G401 (cell line): Measurements from ENCODE around the gene AADACL3. TPM values are rescaled to one million over a fixed set of nuclear protein-coding genes. Genes with fewer than 3 reads are reported as not detected.
A peak's percentile ranks its signal among the peaks of the same experiment; 100 is the strongest.
"Not testable (repeated sequence)": the region's sequence is repeated elsewhere in the genome, so short reads cannot be mapped to it uniquely, and the experiment has no call there.

Experiments
- DNase-seq: peaks from one replicate; pipeline ENCODE4 v3.0.0-alpha.2; 2015; ENCODE audit warnings: low spot score
- in situ Hi-C: cut with HindIII; loops from 2 replicates; pipeline ENCODE4 v1.10.0; 2016; ENCODE audit warnings: low sequenced_read_pairs, mixed read lengths
- total RNA-seq: library from RNA; depleted of rRNA; stranded (reverse); fragments of >200 nt; shearing (Covaris generic); gene quantifications from 2 replicates; pipeline ENCODE4 v1.2.3, GENCODE V29; 2014

The AADACL3 gene
- total RNA-seq, 1 experiment from 2014 or later, result not detected

DNA sequence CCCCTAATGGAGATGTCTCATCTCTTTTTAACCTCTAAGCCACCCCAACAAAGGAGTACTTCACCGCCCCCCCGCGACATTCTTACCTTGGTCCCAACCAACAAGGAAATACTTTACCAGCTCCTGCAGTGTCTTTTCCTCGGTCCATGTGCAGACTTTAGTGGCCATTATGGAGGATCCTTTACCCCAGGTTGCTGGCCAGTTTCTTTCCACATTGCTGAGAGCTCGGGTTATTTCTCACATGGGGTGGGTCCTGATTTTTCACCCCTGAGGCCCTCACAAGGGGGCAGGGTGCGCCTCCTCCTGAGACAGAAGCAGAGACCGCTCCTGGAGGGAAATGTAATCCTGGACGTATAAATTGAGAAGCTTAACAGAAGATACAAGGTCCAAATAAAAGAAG is 3.0 kb upstream of the AADACL3 start:
- no peak for DNase-seq
- in situ Hi-C loops, result no loop called here

DNA sequence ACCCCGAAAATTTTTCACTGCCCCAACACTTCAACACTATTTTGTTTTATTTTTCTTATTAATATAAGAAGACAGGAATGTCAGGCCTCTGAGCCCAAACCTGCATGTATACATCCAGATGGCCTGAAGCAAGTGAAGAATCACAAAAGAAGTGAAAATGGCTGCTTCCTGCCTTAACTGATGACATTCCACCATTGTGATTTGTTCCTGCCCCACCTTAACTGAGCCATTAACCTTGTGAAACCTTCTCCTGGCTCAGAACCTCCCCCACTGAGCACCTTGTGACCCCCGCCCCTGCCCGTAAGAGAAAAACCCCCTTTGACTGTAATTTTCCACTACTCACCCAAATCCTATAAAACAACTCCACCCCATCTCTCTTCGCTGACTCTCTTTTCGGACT is 2.3 kb upstream of the AADACL3 start:
- in situ Hi-C loops, DNase-seq: not testable (repeated sequence)

DNA sequence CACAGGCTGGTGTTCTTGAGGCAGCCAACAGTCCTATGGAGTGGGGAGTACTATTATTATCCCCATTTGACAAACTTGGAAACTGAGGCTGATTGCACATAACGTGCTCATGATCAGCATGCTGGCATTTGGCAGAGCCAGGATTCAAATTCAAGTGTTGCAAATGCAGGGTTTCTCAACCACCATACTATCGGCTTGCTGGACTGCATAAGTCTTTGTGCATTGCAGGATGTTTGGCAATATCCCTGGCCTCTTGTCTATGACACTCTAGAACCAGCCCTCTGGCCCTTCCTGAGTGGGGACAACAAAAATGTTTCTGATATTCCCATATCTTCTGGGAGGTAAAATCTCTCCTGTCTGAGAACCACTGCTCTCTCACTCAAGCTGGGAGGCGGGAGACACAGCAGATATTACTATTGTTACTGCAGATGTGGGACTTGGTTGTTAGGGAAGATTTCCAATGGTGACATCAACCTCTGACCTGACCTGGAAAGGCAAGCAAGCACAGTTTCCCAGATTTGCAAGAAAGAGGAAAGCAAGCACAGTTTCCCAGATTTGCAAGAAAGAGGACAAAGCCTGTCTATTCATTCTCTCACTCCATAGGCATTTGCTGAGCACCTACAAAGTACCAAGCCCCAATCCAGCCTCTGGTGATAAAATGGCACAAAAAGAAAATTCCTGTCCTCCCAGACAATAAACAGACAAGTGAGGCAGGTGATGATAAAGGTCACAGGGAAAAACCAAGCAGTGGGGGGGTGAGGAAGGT is 1.0 kb upstream of the AADACL3 start:
- no peak for DNase-seq
- in situ Hi-C loops, result no loop called here

DNA sequence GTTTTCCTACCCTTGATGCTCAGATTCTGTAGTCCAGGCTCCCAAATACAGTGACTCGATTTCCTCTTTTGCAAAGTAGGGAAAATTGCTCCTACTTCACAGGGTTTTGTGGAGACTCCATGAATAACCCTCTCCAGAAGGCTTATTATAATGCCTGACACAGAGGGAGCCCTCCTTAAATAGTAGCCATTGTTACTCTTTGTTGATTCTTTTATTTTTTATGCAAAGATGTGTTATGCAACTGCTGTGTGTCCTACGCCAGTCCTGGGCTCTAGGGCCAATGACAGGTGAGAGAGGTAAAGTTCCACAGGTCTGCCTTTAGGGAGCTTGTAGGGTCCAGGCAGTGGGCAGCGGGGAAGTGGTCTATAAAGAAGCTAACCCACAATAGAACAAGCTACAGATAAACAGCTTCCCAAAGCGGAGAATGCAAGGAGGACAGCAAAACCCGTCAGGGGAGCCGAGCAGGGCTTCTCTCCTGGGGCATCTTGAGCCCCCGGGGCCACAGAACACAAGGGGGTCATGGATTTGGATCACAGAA is 1.5 kb downstream of the AADACL3 start:
- DNase-seq, result no peak
- in situ Hi-C loops, result no loop called here

DNA sequence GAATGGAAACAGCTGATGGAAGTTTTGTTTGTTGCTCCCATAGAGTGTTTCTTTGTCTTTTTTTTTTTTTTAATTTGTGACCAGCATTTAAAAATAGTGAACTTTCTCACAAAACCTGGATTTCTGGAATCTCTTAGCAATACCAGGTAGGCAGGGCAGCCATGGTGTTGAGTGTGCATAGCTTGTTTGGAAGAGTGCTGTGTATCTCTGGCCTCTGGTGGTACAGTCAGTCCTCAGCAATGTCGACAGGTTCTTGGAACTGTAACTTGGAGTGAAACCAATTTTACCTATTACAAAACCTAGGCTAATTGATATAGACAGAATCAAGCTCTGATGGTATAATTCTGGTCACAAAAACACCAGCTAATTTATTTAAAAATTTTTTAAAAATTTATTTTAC is 6.7 kb downstream of the AADACL3 start:
- DNase-seq, result no peak
- in situ Hi-C loops, result no loop called here

DNA sequence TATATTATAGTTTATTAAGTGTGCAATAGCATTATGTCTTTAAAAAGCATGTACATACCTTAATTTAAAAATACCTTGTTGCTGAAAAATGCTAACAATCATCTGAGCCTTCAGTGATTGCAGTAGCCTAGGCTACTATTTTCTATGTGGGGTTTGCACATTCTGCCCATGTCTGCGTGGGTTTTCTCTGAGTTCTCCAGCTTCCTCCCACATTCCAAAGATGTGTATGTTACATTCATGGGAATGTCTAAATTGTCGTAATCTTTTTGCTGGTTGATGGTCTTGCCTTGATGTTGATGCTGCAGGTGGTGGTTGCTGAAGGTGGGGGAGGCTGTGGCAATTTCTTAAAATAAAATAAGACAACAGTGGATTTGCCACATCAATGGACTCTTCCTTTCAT is 12.5 kb downstream of the AADACL3 start:
- no peak for DNase-seq
- in situ Hi-C loops, result no loop called here

DNA sequence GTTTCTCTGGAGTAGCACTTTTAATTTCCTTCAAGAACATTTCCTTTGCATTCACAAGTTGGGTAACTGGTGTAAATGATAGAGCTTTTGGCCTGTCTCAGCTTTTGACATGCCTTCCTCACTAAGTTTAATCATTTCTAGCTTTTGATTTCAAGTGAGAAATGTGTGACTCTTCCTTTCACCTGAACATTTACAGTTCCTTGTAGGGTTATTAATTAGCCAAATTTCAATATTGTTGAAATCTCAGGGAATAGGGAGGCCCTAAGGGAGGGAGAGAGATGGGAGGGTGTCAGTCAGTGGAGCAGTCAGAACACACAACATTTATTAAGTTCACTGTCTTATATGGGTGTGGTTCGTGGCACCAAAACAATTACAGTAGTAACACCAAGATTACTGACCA is 14.2 kb downstream of the AADACL3 start:
- DNase-seq, result no peak
- in situ Hi-C loops, result no loop called here

DNA sequence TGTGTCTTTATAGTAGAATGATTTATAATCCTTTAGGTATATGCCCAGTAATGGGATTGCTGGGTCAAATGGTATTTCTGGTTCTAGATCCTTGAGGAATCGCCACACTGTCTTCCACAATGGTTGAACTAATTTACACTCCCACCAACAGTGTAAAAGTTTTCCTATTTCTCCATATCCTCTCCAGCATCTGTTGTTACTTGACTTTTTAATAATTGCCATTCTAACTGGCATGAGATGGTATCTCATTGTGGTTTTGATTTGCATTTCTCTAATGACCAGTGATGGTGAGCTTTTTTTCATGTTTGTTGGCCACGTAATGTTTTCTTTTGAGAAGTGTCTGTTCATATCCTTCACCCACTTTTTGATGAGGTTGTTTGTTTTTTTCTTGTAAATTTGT is 15.2 kb downstream of the AADACL3 start:
- DNase-seq, in situ Hi-C loops: not testable (repeated sequence)

DNA sequence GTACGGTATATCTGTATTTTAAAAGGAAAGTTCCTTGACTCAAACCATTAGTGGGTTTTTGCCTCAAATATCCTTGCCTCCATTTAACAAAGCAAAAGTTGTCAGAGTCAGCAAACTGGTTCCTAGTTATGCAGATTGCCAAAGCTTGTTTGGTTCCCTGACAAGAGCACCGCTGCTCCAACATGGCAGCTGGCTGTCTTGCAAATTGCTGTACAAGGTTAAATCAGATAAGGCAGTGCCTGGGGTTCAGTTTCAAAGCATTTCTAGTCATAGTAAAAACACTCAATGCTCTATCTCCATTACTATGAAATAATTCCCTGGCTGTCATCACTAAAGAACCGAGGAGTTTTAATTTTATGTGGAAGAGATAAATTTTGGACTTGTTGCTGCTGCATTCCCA is 18.7 kb downstream of the AADACL3 start:
- DNase-seq, result no peak
- in situ Hi-C loops, result no loop called here

DNA sequence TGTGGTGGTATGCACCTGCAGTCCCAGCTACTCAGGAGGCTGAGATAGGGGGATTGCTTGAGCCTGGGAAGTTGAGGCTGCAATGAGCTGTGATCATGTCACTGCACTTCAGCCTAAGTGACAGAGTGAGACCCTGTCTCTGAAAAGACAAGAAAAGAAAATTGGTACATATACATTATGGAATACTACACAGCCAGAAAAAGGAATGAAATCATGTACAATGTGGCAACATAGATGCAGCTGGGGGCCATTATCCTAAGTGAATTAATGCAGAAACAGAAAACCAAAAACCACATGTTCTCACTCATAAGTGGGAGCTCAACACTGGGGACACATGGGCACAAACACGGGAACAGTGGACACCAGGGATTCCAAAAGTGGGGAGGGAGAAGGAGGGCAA is 23.0 kb downstream of the AADACL3 start:
- in situ Hi-C loops, result no loop called here
- DNase-seq, result no peak

DNA sequence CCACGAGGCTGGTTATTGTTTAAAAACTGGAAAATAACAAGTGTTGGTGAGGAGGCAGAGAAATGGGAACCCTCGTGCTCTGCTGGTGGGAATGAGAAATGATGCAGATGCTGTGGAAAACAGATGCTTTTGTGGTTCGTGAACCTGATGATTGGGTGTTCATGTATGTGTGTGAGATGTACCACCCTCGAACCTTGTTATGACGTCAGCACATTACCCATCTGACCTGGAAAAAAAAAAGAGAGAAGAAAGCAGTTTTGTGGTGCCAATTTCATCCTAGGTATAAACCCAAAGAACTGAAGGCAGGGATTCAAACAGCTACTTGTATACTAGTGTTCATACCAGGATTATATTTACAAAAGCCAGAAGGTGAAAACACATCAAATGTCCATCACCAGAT is 23.7 kb downstream of the AADACL3 start:
- DNase-seq, result no peak
- in situ Hi-C loops, result no loop called here

DNA sequence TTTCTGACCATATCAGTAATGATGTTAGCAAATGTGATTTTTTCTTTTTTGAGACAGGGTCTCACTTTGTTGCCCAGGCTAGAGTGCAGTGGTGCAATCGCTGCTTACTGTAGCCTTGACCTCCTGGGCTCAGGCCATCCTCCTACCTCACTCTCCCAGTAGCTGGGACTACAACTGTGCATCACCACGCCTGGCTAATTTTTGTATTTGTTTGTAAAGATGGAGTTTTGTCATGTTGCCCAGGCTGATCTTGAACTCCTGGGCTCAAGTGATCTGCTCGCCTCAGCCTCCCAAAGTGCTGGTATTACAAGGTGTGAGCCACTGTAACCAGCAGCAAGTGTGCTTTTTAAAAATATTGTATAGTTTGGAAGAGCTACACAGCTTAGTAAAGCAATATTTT is 26.0 kb downstream of the AADACL3 start:
- in situ Hi-C loops, result no loop called here
- no peak for DNase-seq

DNA sequence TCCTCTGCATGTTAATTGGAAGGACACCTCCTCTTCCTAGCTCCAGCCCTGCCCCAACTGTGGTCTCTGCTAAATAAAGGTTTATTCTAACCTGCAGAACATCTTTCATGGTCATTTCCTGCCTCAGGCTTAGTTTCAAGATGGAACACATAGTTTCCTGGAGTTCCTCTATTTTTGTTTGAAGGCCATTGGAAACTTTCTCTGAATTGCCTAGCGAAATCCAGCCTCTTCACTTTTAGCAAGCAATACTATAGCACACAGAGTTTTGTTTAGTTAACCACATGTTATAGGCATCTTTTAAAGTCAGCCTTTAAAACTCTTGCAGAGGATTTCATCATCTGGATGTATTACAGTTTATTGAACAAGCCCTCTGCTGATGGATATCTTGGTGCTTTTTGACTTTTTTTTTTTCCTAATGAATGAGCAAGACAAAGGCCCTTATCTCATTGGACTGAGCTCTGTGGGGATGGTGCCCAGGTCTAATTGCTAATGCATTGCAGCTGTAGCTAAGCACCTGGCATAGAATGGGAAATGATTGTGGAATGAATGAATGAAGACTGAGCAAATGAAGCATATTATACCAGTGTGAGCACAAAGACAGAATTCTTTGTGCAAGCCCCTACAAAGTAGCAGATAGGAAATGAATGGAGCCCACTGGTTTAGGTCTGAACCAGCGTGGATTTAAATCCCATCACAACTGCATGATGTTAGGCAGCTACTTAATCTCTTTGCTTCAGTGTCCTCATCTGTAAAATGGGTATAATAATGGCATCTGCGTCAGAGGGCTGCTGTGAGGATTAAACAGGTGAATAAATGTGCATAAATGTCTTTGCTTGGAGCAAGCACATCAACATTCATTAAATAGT is 29.4 kb downstream of the AADACL3 start:
- DNase-seq, result peak; percentile 0
- in situ Hi-C loops, result no loop called here

DNA sequence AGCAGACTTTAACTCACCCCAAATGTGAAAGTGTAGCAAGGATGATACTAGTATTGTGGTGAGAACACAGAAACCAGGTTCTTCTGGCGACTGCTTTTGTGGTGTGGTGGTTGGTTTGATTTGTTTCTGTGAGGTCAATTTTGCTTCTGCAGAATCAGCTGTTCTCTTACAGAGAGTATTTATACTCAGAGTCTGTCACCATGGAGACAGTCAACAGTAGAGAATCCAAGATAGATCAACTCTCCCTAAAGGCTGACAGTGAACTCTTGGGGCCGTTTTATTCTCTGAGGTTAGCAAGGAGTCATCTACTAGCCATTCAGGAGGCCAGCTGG is 30.0 kb downstream of the AADACL3 start, which contains the start of gene CFAP107:
TSS of gene CFAP107 (plus strand) at position 209 of the 332 bp plus-strand sequence. CDS start 231 bp downstream, outside the sequence.
- DNase-seq, result no peak
- in situ Hi-C loops, result no loop called here

DNA sequence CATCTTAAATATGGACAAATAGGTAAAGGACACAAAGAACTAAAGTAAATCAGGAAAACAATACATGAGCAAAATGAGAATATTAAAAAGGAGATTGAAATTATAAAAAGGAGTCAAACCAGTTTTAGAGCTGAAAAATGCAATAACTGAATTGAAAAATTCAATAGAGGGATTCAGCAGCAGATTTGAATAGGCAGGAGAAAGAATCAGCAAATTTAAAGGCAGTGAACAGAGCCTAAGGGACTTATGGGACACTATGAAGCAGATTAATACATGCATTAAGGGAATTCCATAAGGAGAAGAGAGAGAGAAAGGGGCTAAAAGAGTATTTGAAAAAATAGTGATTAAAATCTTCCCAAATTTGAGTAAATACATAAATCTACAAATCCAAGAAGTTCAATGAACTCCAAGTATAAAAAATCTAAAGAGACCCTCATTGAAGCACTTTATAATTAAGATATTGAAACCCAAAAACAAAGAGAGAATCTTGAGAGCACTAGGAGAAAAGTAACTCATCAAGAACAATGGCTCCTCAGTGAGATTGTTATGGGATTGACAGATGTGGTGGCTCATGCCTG is 33.0 kb downstream of the AADACL3 start:
- DNase-seq, result no peak
- in situ Hi-C loops, result no loop called here

DNA sequence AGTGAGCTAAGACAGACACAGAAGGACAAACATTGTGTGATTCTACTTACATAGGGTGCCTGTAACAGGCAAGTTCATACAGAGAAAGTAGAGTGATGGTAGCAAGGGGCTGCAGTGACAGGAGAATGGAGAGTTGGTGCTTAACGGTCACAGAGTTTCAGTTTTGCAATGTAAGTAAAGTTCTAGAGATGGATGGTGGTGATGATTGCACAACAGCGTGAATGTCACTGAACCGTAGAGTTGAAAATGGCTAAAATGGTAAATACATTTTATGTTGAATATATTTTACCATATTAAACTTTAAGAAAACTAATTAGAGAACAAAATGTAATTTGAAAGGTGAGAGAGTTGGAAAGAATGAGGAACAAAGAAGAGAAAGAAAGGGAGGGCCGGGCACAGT is 38.8 kb downstream of the AADACL3 start:
- no peak for DNase-seq
- in situ Hi-C loops, result no loop called here

DNA sequence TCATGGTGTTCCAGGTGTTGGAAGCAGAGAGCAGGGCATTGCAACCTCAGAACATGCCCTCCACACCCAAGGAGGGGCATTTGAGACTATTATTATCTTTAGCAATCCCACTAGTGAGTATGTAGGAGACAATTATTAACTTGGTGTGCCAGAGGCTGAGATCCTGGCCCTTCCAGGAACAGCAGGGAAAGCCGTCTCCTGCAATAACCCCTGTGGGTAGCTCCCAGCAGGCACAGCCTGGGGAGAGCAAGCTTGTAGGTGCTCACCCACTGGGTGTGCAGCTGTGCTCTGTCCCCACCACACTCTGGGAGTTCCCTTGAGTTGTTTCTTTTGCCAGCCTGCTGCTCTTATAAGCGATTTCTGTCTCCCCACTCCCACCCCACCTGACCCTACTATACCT is 40.4 kb downstream of the AADACL3 start:
- no peak for DNase-seq
- in situ Hi-C loops, result no loop called here

DNA sequence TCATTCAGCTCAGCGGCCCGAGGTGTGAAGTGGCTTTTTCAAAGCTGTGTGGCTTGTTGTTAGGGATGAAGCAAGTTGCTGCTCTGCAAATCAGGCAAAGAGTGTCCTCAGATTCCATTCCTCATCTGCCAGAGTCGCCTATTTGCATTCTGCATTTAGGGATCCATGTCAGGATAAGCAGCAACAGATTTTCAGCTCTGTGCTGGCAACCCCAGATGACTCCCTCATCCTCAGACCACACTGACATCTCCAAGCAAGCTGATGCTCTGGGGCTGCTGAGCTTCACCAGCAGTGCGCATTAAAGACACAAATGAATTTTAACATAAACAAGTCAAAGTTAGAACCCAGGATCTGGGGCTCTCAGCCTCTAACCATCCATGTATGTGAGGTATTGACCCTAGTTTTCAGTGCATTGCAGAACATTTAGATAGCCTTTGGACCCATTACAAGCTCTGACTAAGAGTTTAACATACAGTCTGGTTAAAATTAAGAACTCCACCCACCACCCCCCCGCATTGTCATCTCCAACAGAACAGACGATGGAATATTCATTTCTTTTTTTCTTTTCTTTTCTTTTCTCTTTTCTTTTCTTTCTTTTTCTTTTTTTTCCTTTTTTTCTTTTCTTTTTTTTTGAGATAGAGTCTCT is 41.0 kb downstream of the AADACL3 start:
- DNase-seq, result no peak
- in situ Hi-C loops, result no loop called here

DNA sequence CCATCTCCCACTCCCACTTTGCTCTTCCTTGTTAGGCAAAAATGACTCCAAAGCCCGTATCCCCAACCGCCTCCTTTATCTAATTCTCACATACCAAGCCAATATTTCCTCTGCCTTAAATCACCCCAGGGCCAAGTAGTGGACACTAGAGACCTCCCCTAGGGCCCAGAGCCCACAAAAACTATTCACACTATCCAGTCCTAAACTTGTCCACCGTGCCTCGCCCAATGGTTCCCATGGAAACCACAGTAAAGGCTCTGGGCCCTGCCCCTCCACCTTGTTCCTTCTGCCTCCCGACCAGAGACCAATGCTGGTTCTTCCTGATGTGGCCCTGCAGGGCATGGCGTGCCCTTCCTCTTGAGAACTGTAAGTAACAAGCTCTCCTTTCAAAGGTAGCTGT is 41.9 kb downstream of the AADACL3 start:
- no peak for DNase-seq
- in situ Hi-C loops, result no loop called here
